HAP-1 (cell line): ENCODE data around the gene CDC42EP3.

Source experiments
- DNase-seq, 2 experiments: peaks; one replicate each; pipeline ENCODE4 v3.0.0-alpha.2; 2016 to 2020; ENCODE audit warnings: low spot score in 2 of 2
- H3K27me3 ChIP-seq: fragments of 250-450 bp; sonication (Bioruptor Pico); 2 replicates; pipeline ENCODE4 v1.5.1; 2020; ENCODE audit warnings: low read depth, mild to moderate bottlenecking, moderate library complexity
- H3K36me3 ChIP-seq: fragments of 250-450 bp; sonication (Bioruptor Pico); replicated peaks from 2 replicates; pipeline ENCODE4 v1.5.1; 2020; ENCODE audit warnings: mild to moderate bottlenecking
- H3K4me1 ChIP-seq: fragments of 250-450 bp; sonication (Bioruptor Pico); 2 replicates; pipeline ENCODE4 v1.5.1; 2020; ENCODE audit warnings: mild to moderate bottlenecking
- H3K4me3 ChIP-seq: fragments of 250-450 bp; sonication (Bioruptor Pico); 2 replicates; pipeline ENCODE4 v1.5.1; 2020; ENCODE audit warnings: mild to moderate bottlenecking, moderate library complexity
- H3K9me3 ChIP-seq: fragments of 250-450 bp; sonication (Bioruptor Pico); 2 replicates; pipeline ENCODE4 v1.5.1; 2020; ENCODE audit warnings: mild to moderate bottlenecking, moderate library complexity
- in situ Hi-C: fragments of 300-500 bp; cut with MboI; formaldehyde crosslinking; loops from 3 replicates; pipeline ENCODE4 v1.14.3; 2020; ENCODE audit warnings: low sequenced_read_pairs, inconsistent platforms, mixed read lengths

CDC42EP3 gene

GRCh38 chr2:37644191-37644590 lies 27.3 kb downstream of the CDC42EP3 start:
- in situ Hi-C loops = no loop called here

GRCh38 chr2:37643730-37644078 lies 27.7 kb downstream of the CDC42EP3 start:
- Histone ChIP-seq H3K9me3 (no peaks in the 10 kb centered on the region; the same call in 1 of the 2 replicates), H3K4me1 (no peaks in the 10 kb centered on the region), H3K36me3 (peaks cover 27% of the 10 kb centered on the region), H3K4me3 (no peak overlapping the region), H3K27me3 (no peaks in the 10 kb centered on the region)
- in situ Hi-C loops = no loop called here
- no peak for DNase-seq

More at GRCh38 chr2:37644191-37644590, 27.3 kb downstream of the CDC42EP3 start:
- H3K9me3 ChIP-seq = no peaks in the 10 kb centered on the region; the same call in 1 of the 2 replicates
- peaks cover 27% of the 10 kb centered on the region for H3K36me3 ChIP-seq
- H3K4me1 ChIP-seq = no peaks in the 10 kb centered on the region
- H3K27me3 ChIP-seq = no peaks in the 10 kb centered on the region
- no peak for DNase-seq
- H3K4me3 ChIP-seq = no peak overlapping the region

DNA sequence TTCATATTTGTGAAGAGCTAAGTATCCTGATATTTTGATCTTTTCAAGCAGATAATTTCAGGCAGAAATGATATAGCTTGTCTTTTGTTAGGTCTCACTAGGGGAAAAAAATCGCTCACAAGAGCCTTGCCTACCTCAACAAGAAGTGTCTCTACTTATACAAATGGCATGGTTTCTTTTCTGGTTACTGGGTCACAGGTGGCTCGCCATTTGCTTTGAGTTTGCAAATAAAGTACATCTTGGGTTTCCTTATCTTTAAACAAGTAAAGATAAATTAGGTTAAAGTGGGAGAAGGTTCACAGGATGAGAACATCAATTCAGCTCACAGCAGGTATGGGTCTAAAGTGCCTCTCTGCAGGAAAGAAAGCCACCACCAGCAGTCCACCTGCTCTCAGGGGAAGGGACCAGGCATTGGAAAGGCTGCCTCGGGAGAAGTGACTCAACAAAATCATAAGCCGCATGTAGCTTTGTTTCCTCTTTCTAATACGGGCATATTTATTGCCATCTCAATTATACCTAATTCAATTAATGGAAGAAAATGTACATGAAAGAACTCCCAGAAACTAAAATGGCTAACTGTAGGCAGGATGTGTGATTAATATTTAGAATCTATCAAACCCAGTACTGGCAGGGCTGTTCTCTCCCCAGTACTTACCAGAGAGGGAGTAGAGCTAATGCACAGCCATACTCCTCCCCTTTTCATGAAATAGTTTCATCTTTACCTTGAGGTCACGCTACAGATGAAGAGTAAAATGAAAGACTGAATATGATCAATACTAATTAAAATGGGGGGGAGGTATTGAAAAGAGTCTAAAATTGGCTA lies 28.3 kb downstream of the CDC42EP3 start:
- Histone ChIP-seq H3K9me3 (no peaks in the 10 kb centered on the region), H3K4me3 (no peak overlapping the region), H3K27me3 (no peaks in the 10 kb centered on the region), H3K36me3 (peaks cover 26% of the 10 kb centered on the region), H3K4me1 (no peaks in the 10 kb centered on the region)
- in situ Hi-C loops = no loop called here
- no peak for DNase-seq

DNA sequence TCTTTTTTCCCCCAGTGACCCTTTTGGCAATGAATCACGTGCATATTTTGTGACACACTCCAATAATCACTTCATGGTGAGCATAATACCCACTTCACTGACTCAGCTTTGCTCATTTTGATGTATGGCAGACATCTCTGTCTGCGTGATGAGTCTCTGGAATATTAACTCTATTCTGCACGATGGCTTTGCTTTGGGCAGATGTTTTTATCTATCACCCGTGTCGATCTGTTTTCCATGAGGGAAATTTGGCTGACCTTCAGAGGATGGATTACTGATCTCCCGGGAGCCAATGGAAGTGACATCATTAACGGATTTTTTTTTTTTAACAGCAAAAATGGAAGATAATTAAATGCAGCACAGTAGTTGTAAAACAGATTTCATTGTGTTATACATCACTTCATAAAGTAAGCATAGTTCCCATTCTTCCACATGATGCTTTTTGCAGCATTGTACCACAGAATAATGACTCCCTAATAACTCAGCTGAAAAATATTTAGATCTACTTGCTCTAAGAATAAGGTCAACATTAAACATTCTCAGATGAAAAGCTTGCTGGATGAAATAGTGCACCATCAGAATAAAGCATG lies 29.8 kb downstream of the CDC42EP3 start:
- Histone ChIP-seq H3K27me3 (no peaks in the 10 kb centered on the region), H3K9me3 (no peaks in the 10 kb centered on the region), H3K4me3 (no peak overlapping the region), H3K36me3 (peaks cover 20% of the 10 kb centered on the region), H3K4me1 (no peaks in the 10 kb centered on the region)
- no peak for DNase-seq
- in situ Hi-C loops = no loop called here

DNA sequence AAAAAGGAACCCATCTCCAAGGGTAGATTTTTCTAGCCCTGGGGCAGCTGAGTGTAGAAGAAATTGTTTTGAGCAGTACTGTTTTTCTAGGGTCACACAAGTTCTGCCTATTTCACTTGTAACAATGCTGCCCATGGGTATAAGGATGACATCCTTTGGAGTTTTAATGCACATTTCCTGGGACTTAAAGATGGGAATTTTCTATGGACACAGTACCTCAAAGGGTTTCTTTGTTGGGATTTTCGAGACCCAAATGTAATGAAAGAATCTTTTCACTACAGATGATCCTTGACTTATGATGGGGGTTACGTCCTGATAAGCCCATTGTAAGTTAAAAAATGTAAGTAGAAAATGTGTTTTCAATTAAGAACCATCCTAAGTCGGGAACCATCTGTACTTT lies 31.8 kb downstream of the CDC42EP3 start:
- in situ Hi-C loops = no loop called here
- no peaks in the 10 kb centered on the region for H3K4me1 ChIP-seq
- no peaks in the 10 kb centered on the region for H3K9me3 ChIP-seq
- H3K36me3 ChIP-seq = peaks cover 5% of the 10 kb centered on the region
- no peaks in the 10 kb centered on the region for H3K27me3 ChIP-seq
- no peak overlapping the region for H3K4me3 ChIP-seq
- DNase-seq = no peak

- H3K27me3 ChIP-seq = no peaks in the 10 kb centered on the region
- DNase-seq = no peak
- H3K4me3 ChIP-seq = no peak overlapping the region
- H3K36me3 ChIP-seq = peaks cover 5% of the 10 kb centered on the region
- in situ Hi-C loops = no loop called here
- H3K4me1 ChIP-seq = no peaks in the 10 kb centered on the region
- H3K9me3 ChIP-seq = no peaks in the 10 kb centered on the region
Measured at GRCh38 chr2:37638973-37639372, 32.5 kb downstream of the CDC42EP3 start.

- in situ Hi-C loops = no loop called here
- no peaks in the 10 kb centered on the region for H3K4me1 ChIP-seq
- DNase-seq = no peak
Measured at GRCh38 chr2:37637985-37638384, 33.5 kb downstream of the CDC42EP3 start.

GRCh38 chr2:37637190-37637860 lies 34.1 kb downstream of the CDC42EP3 start:
- no peak for DNase-seq
- H3K36me3 ChIP-seq = no peaks in the 10 kb centered on the region
- no peak overlapping the region for H3K4me3 ChIP-seq
- H3K27me3 ChIP-seq = no peaks in the 10 kb centered on the region
- no peaks in the 10 kb centered on the region for H3K9me3 ChIP-seq
- in situ Hi-C loops = no loop called here
- H3K4me1 ChIP-seq = no peaks in the 10 kb centered on the region

More at GRCh38 chr2:37637985-37638384, 33.5 kb downstream of the CDC42EP3 start:
- Histone ChIP-seq H3K9me3 (no peaks in the 10 kb centered on the region), H3K27me3 (no peaks in the 10 kb centered on the region), H3K36me3 (peaks cover 1% of the 10 kb centered on the region), H3K4me3 (no peak overlapping the region)

DNA sequence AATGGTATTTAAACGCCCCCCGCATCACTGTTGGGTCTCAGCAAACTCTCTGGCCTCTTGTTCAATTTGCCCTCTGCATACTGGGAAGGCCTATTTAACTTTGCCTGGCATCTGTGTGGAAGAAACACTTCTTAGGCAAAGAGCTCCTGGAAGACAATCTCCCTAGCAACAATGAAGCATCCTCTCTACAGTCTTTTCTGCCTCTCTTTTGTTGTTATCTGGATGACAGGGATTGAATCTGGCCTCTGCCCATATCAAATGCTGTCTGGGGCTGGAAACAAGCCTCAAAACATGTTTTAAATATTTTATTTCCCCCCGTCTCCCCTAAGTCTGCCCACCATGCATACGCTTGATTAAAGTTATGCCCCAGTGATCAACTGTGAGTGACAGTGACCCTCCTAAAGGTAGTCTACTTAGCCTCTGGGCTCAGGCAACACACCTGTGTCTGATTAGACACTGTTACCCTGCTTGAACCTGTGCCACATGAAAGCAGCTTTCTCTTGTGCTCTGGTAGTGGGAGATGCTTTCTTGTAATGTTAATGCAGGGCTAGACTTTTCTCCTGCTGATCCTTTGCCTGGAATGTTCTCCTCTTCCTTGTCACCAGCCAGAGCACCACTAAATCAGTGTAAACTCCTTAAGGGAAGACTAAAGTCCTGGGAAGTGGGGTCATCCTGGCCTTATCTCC lies 34.9 kb downstream of the CDC42EP3 start:
- H3K9me3 ChIP-seq = no peaks in the 10 kb centered on the region
- no peaks in the 10 kb centered on the region for H3K4me1 ChIP-seq
- no peak overlapping the region for H3K4me3 ChIP-seq
- H3K36me3 ChIP-seq = no peaks in the 10 kb centered on the region
- in situ Hi-C loops = no loop called here
- H3K27me3 ChIP-seq = no peaks in the 10 kb centered on the region
- no peak for DNase-seq

GRCh38 chr2:37635504-37636380 lies 35.7 kb downstream of the CDC42EP3 start:
- no peaks in the 10 kb centered on the region for H3K27me3 ChIP-seq
- H3K4me1 ChIP-seq = no peaks in the 10 kb centered on the region
- in situ Hi-C loops = no loop called here
- H3K36me3 ChIP-seq = no peaks in the 10 kb centered on the region
- DNase-seq = no peak
- H3K9me3 ChIP-seq = no peaks in the 10 kb centered on the region
- H3K4me3 ChIP-seq = no peak overlapping the region

DNA sequence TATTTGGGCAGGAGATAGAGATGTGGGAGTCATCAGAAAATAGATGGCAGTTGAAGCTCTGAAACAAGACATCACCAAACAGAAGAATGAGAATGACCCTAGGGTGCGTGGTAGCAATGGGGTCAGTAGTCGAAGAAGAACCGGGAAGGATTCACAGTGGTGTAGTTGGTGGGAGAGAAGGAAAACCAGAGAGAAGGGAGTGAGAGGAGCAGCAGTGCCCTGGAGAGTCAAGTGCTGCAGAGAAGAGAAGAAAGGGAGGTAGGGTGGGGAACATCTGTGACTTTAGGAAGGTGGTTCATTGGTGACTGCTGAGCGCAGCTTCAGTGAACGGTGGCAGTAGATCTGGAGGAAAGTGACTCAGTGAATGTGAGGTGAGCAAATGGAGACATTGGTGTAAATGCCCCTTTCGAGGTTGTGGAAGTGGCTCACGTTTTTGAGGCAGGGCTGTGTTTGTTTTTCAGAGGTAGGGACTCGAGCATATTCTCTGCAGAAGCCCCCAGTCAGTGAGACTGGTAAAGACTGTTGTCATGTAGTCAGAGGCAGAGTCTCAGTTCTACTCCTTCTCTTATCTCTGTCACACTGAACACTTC lies 36.4 kb downstream of the CDC42EP3 start:
- H3K4me3 ChIP-seq = no peak overlapping the region
- no peak for DNase-seq
- no peaks in the 10 kb centered on the region for H3K4me1 ChIP-seq
- no peaks in the 10 kb centered on the region; the same call in 1 of the 2 replicates for H3K27me3 ChIP-seq
- in situ Hi-C loops = no loop called here
- H3K9me3 ChIP-seq = no peaks in the 10 kb centered on the region
- no peaks in the 10 kb centered on the region for H3K36me3 ChIP-seq

GRCh38 chr2:37633845-37634244 lies 37.6 kb downstream of the CDC42EP3 start:
- no peaks in the 10 kb centered on the region for H3K9me3 ChIP-seq
- H3K36me3 ChIP-seq = no peaks in the 10 kb centered on the region
- in situ Hi-C loops = no loop called here
- H3K27me3 ChIP-seq = no peaks in the 10 kb centered on the region; the same call in 1 of the 2 replicates
- H3K4me1 ChIP-seq = no peaks in the 10 kb centered on the region
- H3K4me3 ChIP-seq = no peak overlapping the region
- DNase-seq = no peak

DNA sequence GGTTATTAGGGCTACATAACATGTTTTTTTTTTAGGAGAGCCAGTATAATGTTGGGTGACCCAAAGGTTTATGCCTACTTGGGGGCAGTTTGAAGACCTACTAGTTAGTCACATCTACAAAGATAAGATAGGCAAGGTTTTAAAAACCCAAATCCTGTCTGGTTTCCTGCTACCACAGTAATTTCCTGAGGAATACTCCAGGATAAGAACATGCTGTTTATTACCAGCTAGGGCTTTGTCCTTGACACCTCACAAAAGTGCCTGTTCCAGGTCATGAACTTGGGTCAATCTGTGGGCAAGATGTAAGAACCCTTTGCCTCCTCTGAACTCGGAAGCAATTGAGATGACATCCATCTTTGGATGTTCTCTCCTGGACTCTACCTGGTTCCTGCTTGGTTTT lies 38.2 kb downstream of the CDC42EP3 start:
- Histone ChIP-seq H3K9me3 (no peaks in the 10 kb centered on the region), H3K4me3 (no peak overlapping the region), H3K4me1 (no peaks in the 10 kb centered on the region), H3K27me3 (no peaks in the 10 kb centered on the region; the same call in 1 of the 2 replicates), H3K36me3 (no peaks in the 10 kb centered on the region)
- no peak for DNase-seq
- in situ Hi-C loops = no loop called here
